ENCODE measurements around the gene PREX1. TPM values are rescaled to one million over a fixed set of nuclear protein-coding genes. Genes with fewer than 3 reads are reported as not detected.

Gene PREX1
- polyA plus RNA-seq, 1 donor: 9.9 TPM

DNA sequence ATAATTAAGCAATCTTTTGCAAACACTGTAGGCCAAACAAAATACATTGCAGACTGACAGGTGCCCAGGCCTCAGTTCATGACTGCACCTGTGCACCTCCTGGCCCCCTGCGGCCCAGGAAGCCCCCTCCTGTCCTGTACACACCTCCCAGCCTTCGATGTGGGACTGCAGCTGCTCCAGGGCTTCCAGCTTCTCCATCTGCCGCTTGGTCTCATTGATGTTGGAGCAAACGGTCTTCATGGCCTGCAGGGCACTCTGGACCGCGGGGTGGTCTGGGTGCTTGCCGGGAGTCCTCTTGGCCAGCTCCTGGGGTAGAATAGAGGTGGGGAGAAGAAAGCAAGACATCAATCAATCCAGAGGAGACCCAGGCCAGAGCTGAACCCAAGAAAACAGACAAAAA, 119.7 kb downstream of the PREX1 start:
- Histone ChIP-seq H3K4me1 (ENCODE audit: control insufficient read depth, insufficient read depth, low read length) (peaks cover 5% of the 10 kb centered on the region), H3K36me3 (ENCODE audit: control insufficient read depth, insufficient read depth, low read length) (no peaks in the 10 kb centered on the region), H3K9me3 (ENCODE audit: control insufficient read depth, low read depth, low read length) (no peaks in the 10 kb centered on the region), H3K27me3 (ENCODE audit: control insufficient read depth, insufficient read depth, low read length) (no peaks in the 10 kb centered on the region), H3K4me3 (ENCODE audit: low read length) (no peak overlapping the region), H3K27ac (ENCODE audit: low read length) (no peak overlapping the region)
- DNase-seq: no peak
- no CpG with 5 or more reads among the region's 7 CpGs for WGBS (ENCODE audit: insufficient coverage, low lambda C conversion rate)

GRCh38 chr20:48706710-48707365, 121.0 kb downstream of the PREX1 start:
- H3K36me3 ChIP-seq (ENCODE audit: control insufficient read depth, insufficient read depth, low read length): no peaks in the 10 kb centered on the region
- H3K27ac ChIP-seq (ENCODE audit: low read length): no peak overlapping the region
- WGBS (ENCODE audit: insufficient coverage, low lambda C conversion rate): 60% methylated on average over 1 of the region's 12 CpGs
- H3K4me1 ChIP-seq (ENCODE audit: control insufficient read depth, insufficient read depth, low read length): peaks cover 5% of the 10 kb centered on the region
- no peaks in the 10 kb centered on the region for H3K9me3 ChIP-seq (ENCODE audit: control insufficient read depth, low read depth, low read length)
- DNase-seq: no peak
- H3K27me3 ChIP-seq (ENCODE audit: control insufficient read depth, insufficient read depth, low read length): no peaks in the 10 kb centered on the region
- H3K4me3 ChIP-seq (ENCODE audit: low read length): no peak overlapping the region

DNA sequence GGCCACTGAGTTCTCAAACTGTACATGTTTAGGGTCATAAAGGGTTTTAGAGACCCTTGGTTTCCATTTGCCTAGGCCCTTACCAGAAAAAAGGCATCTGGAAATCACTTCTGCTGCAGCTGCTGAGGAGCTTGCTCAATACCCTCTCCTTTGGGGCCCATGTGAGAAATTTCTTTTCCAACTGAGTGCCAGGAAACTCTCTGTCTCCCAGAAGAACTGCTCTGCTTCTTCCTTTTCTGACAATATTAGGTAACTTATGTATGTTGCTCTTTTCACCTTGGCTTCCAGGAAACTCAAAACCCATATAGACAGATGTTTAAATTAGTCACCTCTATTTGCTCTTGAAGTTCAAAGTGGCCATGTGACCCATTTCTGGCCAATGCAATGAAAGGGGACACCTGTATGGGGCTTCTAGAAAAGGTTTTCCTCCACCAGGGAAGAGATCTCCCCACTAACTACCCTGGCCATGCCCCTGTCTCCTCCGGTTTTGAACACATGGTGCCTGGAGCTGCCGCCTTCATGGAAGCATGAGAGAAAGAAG, 121.6 kb downstream of the PREX1 start:
- no peaks in the 10 kb centered on the region for H3K36me3 ChIP-seq (ENCODE audit: control insufficient read depth, insufficient read depth, low read length)

GRCh38 chr20:48705240-48706115, 122.3 kb downstream of the PREX1 start:
- Histone ChIP-seq H3K27ac (ENCODE audit: low read length) (no peak overlapping the region), H3K9me3 (ENCODE audit: control insufficient read depth, low read depth, low read length) (no peaks in the 10 kb centered on the region), H3K27me3 (ENCODE audit: control insufficient read depth, insufficient read depth, low read length) (no peaks in the 10 kb centered on the region), H3K36me3 (ENCODE audit: control insufficient read depth, insufficient read depth, low read length) (no peaks in the 10 kb centered on the region), H3K4me1 (ENCODE audit: control insufficient read depth, insufficient read depth, low read length) (peaks cover 5% of the 10 kb centered on the region), H3K4me3 (ENCODE audit: low read length) (no peak overlapping the region)
- DNase-seq: no peak
- 90% methylated on average over 5 of the region's 8 CpGs for WGBS (ENCODE audit: insufficient coverage, low lambda C conversion rate)

More for the DNA sequence above, 121.6 kb downstream of the PREX1 start:
- H3K27ac ChIP-seq (ENCODE audit: low read length): no peak overlapping the region
- H3K4me3 ChIP-seq (ENCODE audit: low read length): no peak overlapping the region
- H3K9me3 ChIP-seq (ENCODE audit: control insufficient read depth, low read depth, low read length): no peaks in the 10 kb centered on the region
- no peaks in the 10 kb centered on the region for H3K27me3 ChIP-seq (ENCODE audit: control insufficient read depth, insufficient read depth, low read length)
- DNase-seq: no peak
- no CpG with 5 or more reads among the region's 2 CpGs for WGBS (ENCODE audit: insufficient coverage, low lambda C conversion rate)
- peaks cover 5% of the 10 kb centered on the region for H3K4me1 ChIP-seq (ENCODE audit: control insufficient read depth, insufficient read depth, low read length)

GRCh38 chr20:48704761-48705160, 123.0 kb downstream of the PREX1 start:
- WGBS (ENCODE audit: insufficient coverage, low lambda C conversion rate): no CpG with 5 or more reads among the region's 10 CpGs
- H3K4me1 ChIP-seq (ENCODE audit: control insufficient read depth, insufficient read depth, low read length): peaks cover 5% of the 10 kb centered on the region
- H3K36me3 ChIP-seq (ENCODE audit: control insufficient read depth, insufficient read depth, low read length): no peaks in the 10 kb centered on the region
- no peak overlapping the region for H3K27ac ChIP-seq (ENCODE audit: low read length)
- no peak for DNase-seq
- no peak overlapping the region for H3K4me3 ChIP-seq (ENCODE audit: low read length)
- no peaks in the 10 kb centered on the region for H3K9me3 ChIP-seq (ENCODE audit: control insufficient read depth, low read depth, low read length)
- no peaks in the 10 kb centered on the region for H3K27me3 ChIP-seq (ENCODE audit: control insufficient read depth, insufficient read depth, low read length)

DNA sequence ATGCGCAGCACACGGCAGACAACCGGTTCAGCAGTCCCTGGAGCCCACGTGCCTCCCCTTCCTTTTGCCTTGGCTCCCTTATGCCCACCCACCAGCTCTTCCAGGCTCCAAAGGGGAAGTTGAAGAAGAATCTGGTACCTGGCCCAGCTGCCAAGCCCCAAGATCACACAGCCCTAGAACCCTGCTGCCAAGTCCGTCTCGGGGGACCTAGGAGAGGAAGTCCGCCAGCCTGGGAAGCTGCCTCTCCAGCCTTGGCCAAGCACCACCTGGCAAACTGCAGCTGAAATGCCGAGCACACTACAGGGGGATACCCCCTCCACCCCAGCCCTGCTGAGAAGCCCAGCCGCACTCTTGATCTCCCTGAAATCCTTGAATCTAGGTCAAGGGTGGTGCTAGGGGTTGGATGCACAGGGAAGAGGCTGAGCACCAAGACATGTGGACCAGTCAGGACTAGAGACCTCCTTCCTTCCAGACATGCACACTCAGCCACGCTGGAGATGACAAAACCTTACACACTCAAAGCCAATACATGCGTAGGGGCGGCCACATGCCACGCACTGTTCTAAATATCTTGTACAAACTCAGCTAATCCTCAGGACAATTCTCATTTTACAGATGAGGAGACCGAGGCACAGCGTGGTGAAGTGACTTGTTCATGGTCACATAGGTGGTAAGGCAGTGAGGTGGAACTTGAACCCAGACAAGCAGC, 124.1 kb downstream of the PREX1 start:
- no peaks in the 10 kb centered on the region for H3K27me3 ChIP-seq (ENCODE audit: control insufficient read depth, insufficient read depth, low read length)
- DNase-seq: no peak
- H3K4me3 ChIP-seq (ENCODE audit: low read length): no peak overlapping the region
- no peak overlapping the region for H3K27ac ChIP-seq (ENCODE audit: low read length)
- H3K4me1 ChIP-seq (ENCODE audit: control insufficient read depth, insufficient read depth, low read length): peaks cover 9% of the 10 kb centered on the region
- H3K36me3 ChIP-seq (ENCODE audit: control insufficient read depth, insufficient read depth, low read length): no peaks in the 10 kb centered on the region
- no CpG with 5 or more reads among the region's 15 CpGs for WGBS (ENCODE audit: insufficient coverage, low lambda C conversion rate)
- no peaks in the 10 kb centered on the region for H3K9me3 ChIP-seq (ENCODE audit: control insufficient read depth, low read depth, low read length)

DNA sequence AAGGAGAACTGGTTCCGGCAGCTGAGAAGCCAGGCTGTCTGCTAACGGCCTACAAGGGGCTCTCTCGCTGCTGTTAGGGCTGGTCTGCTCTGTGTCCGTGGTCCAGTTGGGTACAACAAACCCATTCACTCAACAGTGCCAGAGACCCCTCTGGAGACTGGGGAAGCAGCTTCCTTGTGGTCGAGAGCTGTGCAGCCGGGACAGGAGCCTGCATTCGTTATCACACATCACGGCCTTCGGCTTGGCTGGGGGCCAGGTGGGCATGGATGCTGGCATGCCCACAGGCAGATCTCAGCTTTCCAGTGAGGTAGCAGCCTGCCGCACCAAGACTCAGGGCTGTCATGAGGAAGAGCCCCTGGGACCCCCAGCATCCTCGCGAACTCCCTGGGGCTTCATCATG, 124.7 kb downstream of the PREX1 start:
- Histone ChIP-seq H3K4me1 (ENCODE audit: control insufficient read depth, insufficient read depth, low read length) (peaks cover 15% of the 10 kb centered on the region), H3K27ac (ENCODE audit: low read length) (peak overlapping the region; percentile 30), H3K36me3 (ENCODE audit: control insufficient read depth, insufficient read depth, low read length) (no peaks in the 10 kb centered on the region), H3K9me3 (ENCODE audit: control insufficient read depth, low read depth, low read length) (no peaks in the 10 kb centered on the region), H3K27me3 (ENCODE audit: control insufficient read depth, insufficient read depth, low read length) (no peaks in the 10 kb centered on the region), H3K4me3 (ENCODE audit: low read length) (no peak overlapping the region)
- no peak for DNase-seq
- no CpG with 5 or more reads among the region's 12 CpGs for WGBS (ENCODE audit: insufficient coverage, low lambda C conversion rate)

DNA sequence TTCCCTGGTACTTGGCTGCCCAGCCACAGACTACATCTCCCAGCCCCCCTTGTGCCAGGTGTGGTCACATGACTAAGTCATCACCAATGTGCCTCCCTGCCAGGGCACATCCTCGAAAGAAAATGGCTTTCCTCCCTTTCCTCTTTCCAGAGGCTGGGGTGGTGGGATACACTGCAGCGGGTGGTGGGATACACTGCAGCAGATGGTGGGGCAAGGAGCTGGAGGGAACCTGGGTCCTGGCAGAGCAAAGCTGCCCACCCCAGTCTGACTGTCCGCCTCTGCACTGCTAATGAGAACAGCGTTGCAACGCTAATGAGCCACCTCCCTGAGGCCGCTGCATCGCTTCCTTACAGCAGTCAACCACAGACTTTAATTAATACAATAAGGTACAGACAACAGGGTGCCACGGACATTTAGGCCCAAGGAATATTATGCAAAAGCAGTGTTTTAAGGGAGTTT, 125.3 kb downstream of the PREX1 start:
- no peak for DNase-seq
- Histone ChIP-seq H3K27ac (ENCODE audit: low read length) (no peak overlapping the region), H3K27me3 (ENCODE audit: control insufficient read depth, insufficient read depth, low read length) (no peaks in the 10 kb centered on the region), H3K9me3 (ENCODE audit: control insufficient read depth, low read depth, low read length) (no peaks in the 10 kb centered on the region), H3K4me1 (ENCODE audit: control insufficient read depth, insufficient read depth, low read length) (peaks cover 21% of the 10 kb centered on the region), H3K36me3 (ENCODE audit: control insufficient read depth, insufficient read depth, low read length) (no peaks in the 10 kb centered on the region), H3K4me3 (ENCODE audit: low read length) (no peak overlapping the region)
- 60% methylated on average over 1 of the region's 8 CpGs for WGBS (ENCODE audit: insufficient coverage, low lambda C conversion rate)

- WGBS (ENCODE audit: insufficient coverage, low lambda C conversion rate): 20% methylated on average over 1 of the region's 7 CpGs
- H3K27me3 ChIP-seq (ENCODE audit: control insufficient read depth, insufficient read depth, low read length): no peaks in the 10 kb centered on the region
- peaks cover 18% of the 10 kb centered on the region for H3K4me1 ChIP-seq (ENCODE audit: control insufficient read depth, insufficient read depth, low read length)
- H3K36me3 ChIP-seq (ENCODE audit: control insufficient read depth, insufficient read depth, low read length): no peaks in the 10 kb centered on the region
- no peak overlapping the region for H3K4me3 ChIP-seq (ENCODE audit: low read length)
- no peak overlapping the region for H3K27ac ChIP-seq (ENCODE audit: low read length)
- no peak for DNase-seq
- no peaks in the 10 kb centered on the region for H3K9me3 ChIP-seq (ENCODE audit: control insufficient read depth, low read depth, low read length)
Measured at GRCh38 chr20:48701702-48702101, 126.1 kb downstream of the PREX1 start.

Data from large intestine (tissue), 3 donors.